GM19351 (cell line): Measurements from ENCODE around the gene ARHGAP26.
A peak's percentile ranks its signal among the peaks of the same experiment; 100 is the strongest.

ENCODE experiments used
- ATAC-seq: cut with Tn5 transposase; IDR thresholded peaks from one replicate; pipeline ENCODE4 v1.9.1; 2021; ENCODE audit warnings: mild to moderate bottlenecking, moderate library complexity; ENCODE audit not compliant: unreplicated experiment

Gene ARHGAP26

GRCh38 chr5:142810743-142811290 lies 40.6 kb downstream of the ARHGAP26 start:
- ATAC-seq, result no peak

- ATAC-seq, result no peak
Measured at GRCh38 chr5:142811866-142812557, 41.8 kb downstream of the ARHGAP26 start.

GRCh38 chr5:142813220-142813619 lies 43.0 kb downstream of the ARHGAP26 start:
- ATAC-seq, result no peak

GRCh38 chr5:142814122-142814521 lies 43.9 kb downstream of the ARHGAP26 start:
- no peak for ATAC-seq

GRCh38 chr5:142815469-142815868 lies 45.3 kb downstream of the ARHGAP26 start:
- ATAC-seq, result no peak

- no peak for ATAC-seq
Measured at GRCh38 chr5:142816531-142817430, 46.6 kb downstream of the ARHGAP26 start.

- no peak for ATAC-seq
Measured at GRCh38 chr5:142817949-142818431, 47.8 kb downstream of the ARHGAP26 start.

- ATAC-seq, result no peak
Measured at GRCh38 chr5:142819292-142819691, 49.1 kb downstream of the ARHGAP26 start.

GRCh38 chr5:142819825-142820224 lies 49.6 kb downstream of the ARHGAP26 start:
- ATAC-seq, result no peak

- no peak for ATAC-seq
Measured at GRCh38 chr5:142820447-142820846, 50.3 kb downstream of the ARHGAP26 start.

GRCh38 chr5:142821034-142821732 lies 51.0 kb downstream of the ARHGAP26 start:
- ATAC-seq, result no peak

GRCh38 chr5:142821733-142822487 lies 51.7 kb downstream of the ARHGAP26 start:
- peak; percentile 61 for ATAC-seq

GRCh38 chr5:142823126-142823525 lies 52.9 kb downstream of the ARHGAP26 start:
- ATAC-seq, result no peak

- ATAC-seq, result no peak
Measured at GRCh38 chr5:142823806-142824205, 53.6 kb downstream of the ARHGAP26 start.

GRCh38 chr5:142824391-142824790 lies 54.2 kb downstream of the ARHGAP26 start:
- no peak for ATAC-seq

GRCh38 chr5:142825378-142826089 lies 55.4 kb downstream of the ARHGAP26 start:
- ATAC-seq, result no peak

- ATAC-seq, result no peak
Measured at GRCh38 chr5:142826093-142826492, 55.9 kb downstream of the ARHGAP26 start.

- peak; percentile 54 for ATAC-seq
Measured at GRCh38 chr5:142826741-142827492, 56.7 kb downstream of the ARHGAP26 start.
